Measurements from ENCODE around the gene SIPA1. TPM values are rescaled to one million over a fixed set of nuclear protein-coding genes. Genes with fewer than 3 reads are reported as not detected.
"Not testable (repeated sequence)": the region's sequence is repeated elsewhere in the genome, so short reads cannot be mapped to it uniquely, and the experiment has no call there.

Gene SIPA1
- total RNA-seq, 2 donors from 2014 or later: 39.9 to 46.8 TPM

- Histone ChIP-seq H3K9ac (ENCODE audit: extremely low read depth, low read length, poor library complexity, severe bottlenecking) (no peak overlapping the region), H3K4me1 (ENCODE audit: control insufficient read depth, insufficient read depth, low read length) (no peaks in the 10 kb centered on the region), H3K27ac (ENCODE audit: low read depth, low read length) (no peak overlapping the region), H3K9me3 (ENCODE audit: control insufficient read depth, low read length) (no peaks in the 10 kb centered on the region), H3K36me3 (ENCODE audit: control insufficient read depth, insufficient read depth, low read length) (no peaks in the 10 kb centered on the region), H3K4me3 (ENCODE audit: low read length) (no peak overlapping the region), H3K27me3 (ENCODE audit: control insufficient read depth, insufficient read depth, low read length, poor library complexity, severe bottlenecking) (no peaks in the 10 kb centered on the region)
- H3K36me3 Mint-ChIP-seq (ENCODE audit: low read depth): no peaks in the 10 kb centered on the region
- H3K9me3 Mint-ChIP-seq: no peaks in the 10 kb centered on the region
- H3K4me3 Mint-ChIP-seq: no peak overlapping the region
- 86 to 92% methylated on average over 5 to 8 of the region's 8 CpGs for WGBS, 2 experiments (ENCODE audit: insufficient coverage in 1 of 2, insufficient read length in 1 of 2)
- peaks cover 14% of the 10 kb centered on the region for H3K27me3 Mint-ChIP-seq (ENCODE audit: insufficient read depth)
- H3K27ac Mint-ChIP-seq: no peak overlapping the region
- TF ChIP-seq CTCF (conservative IDR thresholded peaks at IDR 0.05): no peak
- DNase-seq: no peak
- no peaks in the 10 kb centered on the region for H3K4me1 Mint-ChIP-seq
Measured at GRCh38 chr11:65685981-65686380, 48.1 kb downstream of the SIPA1 start.

GRCh38 chr11:65691847-65692246 is 53.9 kb downstream of the SIPA1 start:
- H3K9me3 Mint-ChIP-seq; H3K4me1 ChIP-seq (ENCODE audit: control insufficient read depth, insufficient read depth, low read length); DNase-seq; H3K9me3 ChIP-seq (ENCODE audit: control insufficient read depth, low read length); H3K27me3 Mint-ChIP-seq (ENCODE audit: insufficient read depth); H3K36me3 Mint-ChIP-seq (ENCODE audit: low read depth); H3K27ac ChIP-seq (ENCODE audit: low read depth, low read length); H3K36me3 ChIP-seq (ENCODE audit: control insufficient read depth, insufficient read depth, low read length); H3K27ac Mint-ChIP-seq; H3K9ac ChIP-seq (ENCODE audit: extremely low read depth, low read length, poor library complexity, severe bottlenecking); H3K4me3 Mint-ChIP-seq; H3K27me3 ChIP-seq (ENCODE audit: control insufficient read depth, insufficient read depth, low read length, poor library complexity, severe bottlenecking); H3K4me3 ChIP-seq (ENCODE audit: low read length): not testable (repeated sequence)
- 82 to 91% methylated on average over 5 to 8 of the region's 8 CpGs for WGBS, 2 experiments (ENCODE audit: insufficient coverage in 1 of 2, insufficient read length in 1 of 2)
- peaks cover 13% of the 10 kb centered on the region for H3K4me1 Mint-ChIP-seq

GRCh38 chr11:65692367-65692766 is 54.5 kb downstream of the SIPA1 start:
- peaks cover 13% of the 10 kb centered on the region for H3K4me1 Mint-ChIP-seq
- H3K27ac Mint-ChIP-seq: peak overlapping the region; percentile 81
- H3K9me3 Mint-ChIP-seq: no peaks in the 10 kb centered on the region

More at GRCh38 chr11:65692367-65692766, 54.5 kb downstream of the SIPA1 start:
- Histone ChIP-seq H3K4me3 (ENCODE audit: low read length) (peak overlapping the region; percentile 29), H3K27me3 (ENCODE audit: control insufficient read depth, insufficient read depth, low read length, poor library complexity, severe bottlenecking) (no peaks in the 10 kb centered on the region), H3K4me1 (ENCODE audit: control insufficient read depth, insufficient read depth, low read length) (peaks cover 7% of the 10 kb centered on the region), H3K9ac (ENCODE audit: extremely low read depth, low read length, poor library complexity, severe bottlenecking) (peak overlapping the region; percentile 6), H3K36me3 (ENCODE audit: control insufficient read depth, insufficient read depth, low read length) (no peaks in the 10 kb centered on the region), H3K9me3 (ENCODE audit: control insufficient read depth, low read length) (no peaks in the 10 kb centered on the region), H3K27ac (ENCODE audit: low read depth, low read length) (no peak overlapping the region)
- peak; percentile 49 for DNase-seq
- Mint-ChIP-seq H3K27me3 (ENCODE audit: insufficient read depth) (peaks cover 2% of the 10 kb centered on the region), H3K36me3 (ENCODE audit: low read depth) (no peaks in the 10 kb centered on the region), H3K4me3 (no peak overlapping the region)
- WGBS, 2 experiments (ENCODE audit: insufficient coverage in 1 of 2, insufficient read length in 1 of 2): 82 to 84% methylated on average over 10 to 11 of the region's 11 CpGs
- no peak for TF ChIP-seq CTCF (conservative IDR thresholded peaks at IDR 0.05)

Data from endodermal cell (in vitro differentiated cells).